Ovary (tissue), 3 donors: ENCODE data around the gene OR2A14.

Source experiments
- CTCF ChIP-seq, 3 donors: fragments of 450-650 bp in 2 of 3; fragments of 200-600 bp in 1 of 3; IDR thresholded peaks; one replicate each; pipeline versions ENCODE4 v1.5.1 to v1.8.0; 2016 to 2022; ENCODE audit warnings: antibody characterized with exemption in 3 of 3, mild to moderate bottlenecking in 1 of 3
- EP300 ChIP-seq: sonication (generic); formaldehyde crosslinking; IDR thresholded peaks from one replicate; pipeline ENCODE4 v1.6.1; 2017; ENCODE audit warnings: antibody characterized with exemption
- POLR2A ChIP-seq: fragments of 450-650 bp; IDR thresholded peaks from one replicate; pipeline ENCODE4 v1.6.1; 2017; ENCODE audit warnings: antibody characterized with exemption, mild to moderate bottlenecking, moderate library complexity
- donor health status: DM: no; HTN: no; CAD: no.

GRCh38 chr7:144158861-144159260 lies 35.9 kb downstream of the OR2A14 start:
- no peak for TF ChIP-seq CTCF (IDR thresholded peaks at IDR 0.05)
- TF ChIP-seq POLR2A, result no peak
- no peak for TF ChIP-seq EP300
